RKO (cell line): ENCODE results near the gene FAM131B.
"Not testable (repeated sequence)": the region's sequence is repeated elsewhere in the genome, so short reads cannot be mapped to it uniquely, and the experiment has no call there.

ENCODE experiments used
- DNase-seq: peaks from one replicate; pipeline ENCODE4 v3.0.0-alpha.2; 2016; ENCODE audit warnings: low spot score

The FAM131B gene

GRCh38 chr7:143394777-143395176 lies 32.3 kb upstream of the FAM131B start:
- DNase-seq, result no peak

GRCh38 chr7:143394068-143394467 lies 31.6 kb upstream of the FAM131B start:
- no peak for DNase-seq

GRCh38 chr7:143393267-143394041 lies 30.9 kb upstream of the FAM131B start:
- no peak for DNase-seq

- no peak for DNase-seq
Observed at GRCh38 chr7:143392875-143393266, 30.4 kb upstream of the FAM131B start.

- DNase-seq, result not testable (repeated sequence)
Observed at GRCh38 chr7:143392427-143392826, 29.9 kb upstream of the FAM131B start.

- DNase-seq, result peak; percentile 52
Observed at GRCh38 chr7:143391462-143392404, 29.2 kb upstream of the FAM131B start.

GRCh38 chr7:143390773-143391317 lies 28.3 kb upstream of the FAM131B start:
- DNase-seq, result no peak

GRCh38 chr7:143390104-143390772 lies 27.7 kb upstream of the FAM131B start:
- DNase-seq, result no peak

- peak; percentile 43 for DNase-seq
Observed at GRCh38 chr7:143389316-143390103, 27.0 kb upstream of the FAM131B start.

GRCh38 chr7:143388491-143389101 lies 26.1 kb upstream of the FAM131B start:
- no peak for DNase-seq

- DNase-seq, result no peak
Observed at GRCh38 chr7:143388051-143388450, 25.5 kb upstream of the FAM131B start.

- DNase-seq, result no peak
Observed at GRCh38 chr7:143387156-143387975, 24.9 kb upstream of the FAM131B start.

- DNase-seq, result peak; percentile 19
Observed at GRCh38 chr7:143385891-143386781, 23.6 kb upstream of the FAM131B start.

GRCh38 chr7:143384661-143385631 lies 22.4 kb upstream of the FAM131B start:
- DNase-seq, result peak; percentile 35

GRCh38 chr7:143384148-143384547 lies 21.6 kb upstream of the FAM131B start:
- peak; percentile 90 for DNase-seq

- peak; percentile 34 for DNase-seq
Observed at GRCh38 chr7:143383642-143383957, 21.1 kb upstream of the FAM131B start.

GRCh38 chr7:143382791-143383641 lies 20.5 kb upstream of the FAM131B start:
- DNase-seq, result peak; percentile 20
